K562 (cell line): Measurements from ENCODE around the gene CYB5B. TPM values are rescaled to one million over a fixed set of nuclear protein-coding genes. Genes with fewer than 3 reads are reported as not detected.
A peak's percentile ranks its signal among the peaks of the same experiment; 100 is the strongest.

Source experiments
- ATAC-seq: fragments of 200-7000 bp; cut with Tn5 transposase; 3 replicates; pipeline ENCODE4 v1.9.1; 2020; ENCODE audit warnings: moderate library complexity
- BruUV-seq: library from RNA; stranded (reverse); fragments of 400-500 nt; replicated peaks from 2 replicates; lab custom pipeline; 2021; lab: Mats Ljungman, UMichigan
- CTCF ChIA-PET: fragments of 300-600 bp; formaldehyde crosslinking; extraction: SDS; loops from one replicate; lab custom pipeline; 2021; ENCODE audit warnings: low intra/inter-chr PET ratio; lab: Yijun Ruan, JAX
- POLR2A ChIA-PET: fragments of 300-600, 350-650 bp; sonication (Branson Sonifier 250); formaldehyde crosslinking; extraction: SDS; loops from one replicate; lab custom pipeline; 2021; ENCODE audit warnings: antibody characterized with exemption, inconsistent platforms; lab: Yijun Ruan, JAX
- DNase-seq, 4 experiments: peaks; one replicate each; pipeline versions ENCODE4 v3.0.0 to v3.0.0-alpha.2; 2011 to 2018; ENCODE audit warnings: low spot score in 3 of 4, mixed read lengths in 3 of 4; ENCODE audit errors: extremely low read depth in 1 of 4
- FAIRE-seq: peaks from 2 replicates; lab custom pipeline; 2011; peaks lifted over from hg19 to GRCh38; lab: Jason Lieb, UNC
- H2AFZ ChIP-seq: 2 replicates; pipeline ENCODE4 v1.6.0; 2011; ENCODE audit warnings: low read depth, low read length, control low read depth, inconsistent platforms
- H3K27ac ChIP-seq: fragments of 200-600 bp; 3 replicates; pipeline ENCODE4 v1.8.0; 2011; ENCODE audit warnings: low read depth, mild to moderate bottlenecking, control low read depth, inconsistent platforms, low read length, moderate library complexity, mixed read lengths; ENCODE audit errors: extremely low read depth
- H3K27me3 ChIP-seq, 2 experiments: fragments of 300-600 bp in 1 of 2; 2 replicates in 1 of 2; 3 replicates in 1 of 2; pipeline versions ENCODE4 v1.6.0 to v1.8.0; 2011; ENCODE audit warnings: inconsistent platforms in 2 of 2, low read length in 2 of 2, mild to moderate bottlenecking in 1 of 2, mixed read lengths in 1 of 2, moderate library complexity in 1 of 2; ENCODE audit not compliant: control insufficient read depth in 2 of 2, insufficient read depth in 2 of 2
- H3K36me3 ChIP-seq: fragments of 300-600 bp; 3 replicates; pipeline ENCODE4 v1.8.0; 2011; ENCODE audit warnings: mild to moderate bottlenecking, low read length, inconsistent platforms; ENCODE audit not compliant: control insufficient read depth, insufficient read depth
- H3K4me1 ChIP-seq, 2 experiments: fragments of 200-600 bp in 1 of 2; replicated peaks in 1 of 2; 2 replicates in 1 of 2; 3 replicates in 1 of 2; pipeline versions ENCODE4 v1.5.1 to v1.8.0; 2011; ENCODE audit warnings: inconsistent platforms in 2 of 2, low read length in 2 of 2, mild to moderate bottlenecking in 1 of 2, mixed read lengths in 1 of 2, moderate library complexity in 1 of 2; ENCODE audit not compliant: control insufficient read depth in 2 of 2, insufficient read depth in 2 of 2
- H3K4me2 ChIP-seq: 2 replicates; pipeline ENCODE4 v1.6.1; 2011; ENCODE audit warnings: low read length, control low read depth, inconsistent platforms, mixed read lengths; ENCODE audit not compliant: insufficient read depth
- H3K4me3 ChIP-seq: fragments of 200-600 bp; sonication (generic), shearing (Covaris generic); 2 replicates; pipeline ENCODE4 v1.5.1; 2016; ENCODE audit warnings: control low read depth, inconsistent platforms
- H3K79me2 ChIP-seq: fragments of 200-600 bp; 3 replicates; pipeline ENCODE4 v1.8.0; 2011; ENCODE audit warnings: low read length, inconsistent platforms; ENCODE audit not compliant: control insufficient read depth, insufficient read depth
- H3K9ac ChIP-seq, 2 experiments: 2 replicates each; pipeline versions ENCODE4 v1.6.0 to v1.6.1; 2011; ENCODE audit warnings: low read depth in 2 of 2, low read length in 2 of 2, control low read depth in 1 of 2, inconsistent platforms in 1 of 2, mild to moderate bottlenecking in 1 of 2, mixed read lengths in 1 of 2; ENCODE audit not compliant: insufficient read depth in 1 of 2
- H3K9me1 ChIP-seq: one replicate; pipeline ENCODE4 v1.6.0; 2011; ENCODE audit warnings: inconsistent platforms, mild to moderate bottlenecking, low read length, moderate library complexity; ENCODE audit not compliant: control insufficient read depth, insufficient read depth
- H3K9me3 ChIP-seq: replicated peaks from 2 replicates; pipeline ENCODE4 v1.5.1; 2011; ENCODE audit warnings: low read depth, low read length, inconsistent platforms; ENCODE audit not compliant: control insufficient read depth, insufficient read depth
- H4K20me1 ChIP-seq: replicated peaks from 2 replicates; pipeline ENCODE4 v1.6.1; 2011; ENCODE audit warnings: low read length, inconsistent platforms, mixed read lengths; ENCODE audit not compliant: control insufficient read depth, insufficient read depth
- CEBPB ChIP-seq: fragments of 450-650 bp; IDR thresholded peaks from 2 replicates; pipeline ENCODE4 v1.6.1; 2016; ENCODE audit warnings: missing genetic modification characterization, missing compliant biosample characterization
- CEBPG ChIP-seq, 3 experiments: fragments of 200-800 bp in 1 of 3; sonication (Bioruptor generic) in 1 of 3; sonication (generic) in 1 of 3; formaldehyde crosslinking in 1 of 3; IDR thresholded peaks in 2 of 3; conservative IDR thresholded peaks in 1 of 3; 2 replicates each; pipeline versions ENCODE4 v1.6.1 to v1.8.0; 2016 to 2022; ENCODE audit warnings: missing compliant biosample characterization in 2 of 3, missing genetic modification characterization in 2 of 3, mild to moderate bottlenecking in 1 of 3, missing genetic modification reagents in 1 of 3
- DDX20 ChIP-seq: fragments of 450-650 bp; IDR thresholded peaks from 2 replicates; pipeline ENCODE4 v1.6.1; 2016; ENCODE audit warnings: missing genetic modification characterization, low read depth, mild to moderate bottlenecking, missing compliant biosample characterization, moderate library complexity
- ELF2 ChIP-seq: fragments of 250-450 bp; sonication (Bioruptor Pico); IDR thresholded peaks from 2 replicates; pipeline ENCODE4 v1.5.0; 2021; ENCODE audit warnings: mild to moderate bottlenecking
- HDAC1 ChIP-seq, 2 experiments: fragments of 450-650 bp; IDR thresholded peaks; 2 replicates each; pipeline ENCODE4 v1.6.1; 2016 to 2017; ENCODE audit warnings: inconsistent platforms in 1 of 2, mild to moderate bottlenecking in 1 of 2, moderate library complexity in 1 of 2
- HNRNPH1 ChIP-seq: fragments of 200-400 bp; formaldehyde crosslinking; optimal IDR thresholded peaks from 2 replicates; pipeline ENCODE3; 2017; ENCODE audit warnings: low read depth, mild to moderate bottlenecking, low read length, moderate library complexity
- NONO ChIP-seq, 2 experiments: fragments of 200-400 bp in 1 of 2; fragments of 450-650 bp in 1 of 2; formaldehyde crosslinking in 1 of 2; IDR thresholded peaks; 2 replicates each; pipeline ENCODE4 v1.6.1; 2017; ENCODE audit warnings: low read depth in 2 of 2, mild to moderate bottlenecking in 2 of 2, moderate library complexity in 2 of 2, low read length in 1 of 2
- PURB ChIP-seq: sonication (generic); formaldehyde crosslinking; IDR thresholded peaks from 2 replicates; pipeline ENCODE4 v1.9.0; 2021; ENCODE audit warnings: low read depth, mild to moderate bottlenecking, missing genetic modification reagents
- ZKSCAN8 ChIP-seq: fragments of 200-800 bp; sonication (Bioruptor generic); IDR thresholded peaks from 2 replicates; pipeline ENCODE4 v1.6.1; 2016; ENCODE audit warnings: missing genetic modification characterization, missing compliant biosample characterization
- ZNF436 ChIP-seq: fragments of 250-450, 450-650 bp; sonication (Bioruptor Pico); formaldehyde crosslinking; IDR thresholded peaks from 2 replicates; pipeline ENCODE4 v1.7.0; 2020; ENCODE audit warnings: mild to moderate bottlenecking
- WGBS: fragments of 100-300 bp; shearing (Covaris generic); methylation state at CpG from one replicate; pipeline ENCODE4 v1.1.6; 2016; ENCODE audit warnings: low coverage, mixed read lengths; ENCODE audit not compliant: insufficient coverage; ENCODE audit errors: missing lambda C conversion rate; 5-methylcytosine and 5-hydroxymethylcytosine counted together
- in situ Hi-C: fragments of 300-500 bp; cut with MboI; formaldehyde crosslinking; loops from 4 replicates; pipeline ENCODE4 v1.15.0; 2018; ENCODE audit warnings: inconsistent platforms, mixed read lengths
- intact Hi-C: fragments of 100-400 bp; cut with micrococcal nuclease; formaldehyde crosslinking; loops from 2 replicates; pipeline ENCODE4 v1.14.2; 2022
- polyA plus RNA-seq, 8 experiments: library from polyadenylated mRNA; depleted of rRNA in 4 of 8; stranded (reverse) in 5 of 8; unstranded in 3 of 8; fragments of >200 nt; fragmentation: Nextera tagmentation in 2 of 8; fragmentation: Illumina TruSeq in 1 of 8; extraction: Ambion mirVana in 2 of 8; extraction: Trizol in 1 of 8; gene quantifications; 2 replicates each; pipeline versions ENCODE4 v1.2.1 to v1.2.3, GENCODE V29; 2011 to 2014; ENCODE audit warnings: inconsistent platforms in 1 of 8, missing spikeins in 1 of 8
- total RNA-seq, 7 experiments: library from RNA; depleted of rRNA in 6 of 7; stranded (reverse); fragments of >200 nt in 6 of 7; fragmentation: Illumina TruSeq in 2 of 7; extraction: Trizol in 2 of 7; gene quantifications; 2 replicates each; pipeline versions ENCODE4 v1.2.1 to v1.2.3, GENCODE V29; 2011 to 2021; ENCODE audit warnings: low replicate concordance in 1 of 7

The CYB5B gene
- total and polyA plus RNA-seq, 9 of the 15 experiments (the other 6 are each of a cell fraction or from before 2014, with no cell fraction given), result 29.9 to 274 (median 136) TPM

DNA sequence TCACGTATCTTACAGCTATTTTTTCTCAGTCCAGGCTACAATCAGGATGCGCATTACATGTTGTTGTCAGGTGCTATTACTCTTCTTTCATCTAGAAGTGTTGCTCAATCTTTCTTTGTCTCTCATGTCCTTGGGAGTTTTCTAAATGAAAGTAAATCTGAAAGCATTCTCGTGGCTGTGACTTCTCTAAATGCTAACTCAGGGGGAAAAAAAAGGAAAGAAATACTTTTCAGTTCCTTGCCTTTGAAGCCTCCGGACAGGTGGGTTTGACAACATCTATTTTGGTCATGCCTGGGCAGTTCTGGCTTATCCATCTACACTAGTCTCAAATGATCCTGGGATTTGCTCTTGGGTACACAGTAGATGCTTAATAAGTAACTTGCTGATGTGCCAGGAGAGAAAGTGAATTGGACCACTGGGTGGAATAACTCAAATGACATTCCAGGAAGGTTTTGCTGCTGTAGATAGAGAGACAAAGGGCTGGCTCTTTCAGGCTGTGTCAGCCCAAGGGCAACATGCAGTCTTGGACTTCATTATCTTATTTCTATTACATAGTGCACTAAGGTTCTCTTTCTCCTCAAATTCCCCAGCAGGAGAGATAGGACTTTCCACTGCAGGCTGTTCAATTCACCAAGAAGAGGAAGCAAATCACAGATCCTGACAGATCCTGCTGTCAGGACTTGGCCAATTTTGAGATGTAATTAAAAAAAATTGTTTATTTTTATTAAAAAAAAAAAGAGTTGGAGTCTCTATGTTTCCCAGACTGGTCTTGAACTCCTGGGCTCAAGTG, 77.7 kb downstream of the CYB5B start:
- DNase-seq (no peak), ATAC-seq (no peak), FAIRE-seq (no peak)
- Histone ChIP-seq H4K20me1 (no peaks in the 10 kb centered on the region), H3K4me1 (peaks cover 0 to 4% of the 10 kb centered on the region in 2 experiments; a peak in 3 of 5 replicates), H3K36me3 (no peaks in the 10 kb centered on the region), H3K9me1 (no peaks in the 10 kb centered on the region), H3K79me2 (no peaks in the 10 kb centered on the region), H2AFZ (no peak overlapping the region), H3K9me3 (no peaks in the 10 kb centered on the region), H3K9ac (no peak overlapping the region), H3K4me3 (no peak overlapping the region), H3K4me2 (no peak overlapping the region), H3K27me3 (peaks cover 0 to 6% of the 10 kb centered on the region in 2 experiments; a peak in 1 of 5 replicates), H3K27ac (no peak overlapping the region)
- TF ChIP-seq PURB (CRISPR knock-in tag) (no peak), NONO (IDR thresholded peaks at IDR 0.05; ENCODE audit: low read depth in 2 of 2, low read length in 1 of 2) (no peak), ZNF436 (no peak), HNRNPH1 (no peak), HDAC1 (IDR thresholded peaks at IDR 0.05) (no peak), DDX20 (tag) (no peak), CEBPB (peak; percentile 66; the same call in 1 of the 2 replicates), ZKSCAN8 (CRISPR knock-in tag) (0 out of 2 replicates have a peak, but pooled peaks have one; percentile 24), ELF2 (CRISPR knock-in tag) (no peak), CEBPG (CRISPR knock-in tag; IDR thresholded peaks at IDR 0.05) (no peak), CEBPG (tag; conservative IDR thresholded peaks at IDR 0.05 in 1 of 2, IDR thresholded peaks at IDR 0.05 in 1 of 2) (peak; percentile 25 to 64; a peak in 3 of 4 replicates)
- BruUV-seq, result no TSS peak
- in situ Hi-C loops (no loop called here), intact Hi-C loops (no loop called here)
- ChIA-PET CTCF (no interaction called here), POLR2A (no interaction called here)
- WGBS, result 26% methylated on average over 4 of the region's 4 CpGs
